ENCODE measurements around the gene DIP2C. TPM values are rescaled to one million over a fixed set of nuclear protein-coding genes. Genes with fewer than 3 reads are reported as not detected.

DIP2C gene
- total and polyA plus RNA-seq, 2 donors from 2014 or later, result 6.2 to 22.6 TPM

- Histone ChIP-seq H3K9ac (ENCODE audit: low read length in 3 of 3) (no peak overlapping the region), H3K4me1 (ENCODE audit: control insufficient read depth in 2 of 3, insufficient read depth in 2 of 3, low read depth in 1 of 3, low read length in 3 of 3) (no peaks in the 10 kb centered on the region), H3K27me3 (ENCODE audit: control insufficient read depth, insufficient read depth, low read length) (no peaks in the 10 kb centered on the region), H3K9me3 (ENCODE audit: control insufficient read depth in 2 of 3, insufficient read depth in 1 of 3, low read length in 3 of 3) (no peaks in the 10 kb centered on the region), H3K27ac (ENCODE audit: low read depth in 2 of 2, low read length in 2 of 2) (no peak overlapping the region), H3K36me3 (ENCODE audit: control insufficient read depth in 2 of 3, insufficient read depth in 3 of 3, low read length in 3 of 3) (peaks cover 4 to 34% (median 34%) of the 10 kb centered on the region in 3 donors), H3K4me3 (ENCODE audit: low read length in 3 of 3) (no peak overlapping the region)
- intact Hi-C loops (cut with DNase I), result no loop called here
- TF ChIP-seq, protein P1, sequence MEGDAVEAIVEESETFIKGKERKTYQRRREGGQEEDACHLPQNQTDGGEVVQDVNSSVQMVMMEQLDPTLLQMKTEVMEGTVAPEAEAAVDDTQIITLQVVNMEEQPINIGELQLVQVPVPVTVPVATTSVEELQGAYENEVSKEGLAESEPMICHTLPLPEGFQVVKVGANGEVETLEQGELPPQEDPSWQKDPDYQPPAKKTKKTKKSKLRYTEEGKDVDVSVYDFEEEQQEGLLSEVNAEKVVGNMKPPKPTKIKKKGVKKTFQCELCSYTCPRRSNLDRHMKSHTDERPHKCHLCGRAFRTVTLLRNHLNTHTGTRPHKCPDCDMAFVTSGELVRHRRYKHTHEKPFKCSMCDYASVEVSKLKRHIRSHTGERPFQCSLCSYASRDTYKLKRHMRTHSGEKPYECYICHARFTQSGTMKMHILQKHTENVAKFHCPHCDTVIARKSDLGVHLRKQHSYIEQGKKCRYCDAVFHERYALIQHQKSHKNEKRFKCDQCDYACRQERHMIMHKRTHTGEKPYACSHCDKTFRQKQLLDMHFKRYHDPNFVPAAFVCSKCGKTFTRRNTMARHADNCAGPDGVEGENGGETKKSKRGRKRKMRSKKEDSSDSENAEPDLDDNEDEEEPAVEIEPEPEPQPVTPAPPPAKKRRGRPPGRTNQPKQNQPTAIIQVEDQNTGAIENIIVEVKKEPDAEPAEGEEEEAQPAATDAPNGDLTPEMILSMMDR (IDR thresholded peaks at IDR 0.05; ENCODE audit: borderline replicate concordance, extremely low read depth, insufficient read depth), result no peak
- DNase-seq, result no peak
- no peak for FAIRE-seq
Observed at GRCh38 chr10:344582-345200, 344.8 kb downstream of the DIP2C start.

GRCh38 chr10:343231-344220 is 345.9 kb downstream of the DIP2C start:
- H3K9me3 ChIP-seq (ENCODE audit: control insufficient read depth in 2 of 3, insufficient read depth in 1 of 3, low read length in 3 of 3), result no peaks in the 10 kb centered on the region
- H3K27me3 ChIP-seq (ENCODE audit: control insufficient read depth, insufficient read depth, low read length), result no peaks in the 10 kb centered on the region
- intact Hi-C loops (cut with DNase I), result no loop called here
- no peak overlapping the region for H3K27ac ChIP-seq (ENCODE audit: low read depth in 2 of 2, low read length in 2 of 2)
- peak in 2 of 5 donors; percentile 27 to 76 for DNase-seq
- no peak for FAIRE-seq
- no peak overlapping the region for H3K4me3 ChIP-seq (ENCODE audit: low read length in 3 of 3)
- H3K4me1 ChIP-seq (ENCODE audit: control insufficient read depth in 2 of 3, insufficient read depth in 2 of 3, low read depth in 1 of 3, low read length in 3 of 3), result peaks cover 0 to 4% (median 0%) of the 10 kb centered on the region in 3 donors
- no peak overlapping the region for H3K9ac ChIP-seq (ENCODE audit: low read length in 3 of 3)
- peaks cover 0 to 28% (median 25%) of the 10 kb centered on the region in 3 donors for H3K36me3 ChIP-seq (ENCODE audit: control insufficient read depth in 2 of 3, insufficient read depth in 3 of 3, low read length in 3 of 3)
- TF ChIP-seq, protein P1 (IDR thresholded peaks at IDR 0.05; ENCODE audit: borderline replicate concordance, extremely low read depth, insufficient read depth), result no peak

GRCh38 chr10:341081-341740 is 348.3 kb downstream of the DIP2C start:
- H3K27ac ChIP-seq (ENCODE audit: low read depth in 2 of 2, low read length in 2 of 2), result no peak overlapping the region
- intact Hi-C loops (cut with DNase I), result no loop called here
- no peak overlapping the region for H3K4me3 ChIP-seq (ENCODE audit: low read length in 3 of 3)
- H3K9me3 ChIP-seq (ENCODE audit: control insufficient read depth in 2 of 3, insufficient read depth in 1 of 3, low read length in 3 of 3), result no peaks in the 10 kb centered on the region
- H3K4me1 ChIP-seq (ENCODE audit: control insufficient read depth in 2 of 3, insufficient read depth in 2 of 3, low read depth in 1 of 3, low read length in 3 of 3), result peaks cover 0 to 10% (median 0%) of the 10 kb centered on the region in 3 donors
- no peaks in the 10 kb centered on the region for H3K27me3 ChIP-seq (ENCODE audit: control insufficient read depth, insufficient read depth, low read length)
- TF ChIP-seq, protein P1 (IDR thresholded peaks at IDR 0.05; ENCODE audit: borderline replicate concordance, extremely low read depth, insufficient read depth), result no peak
- FAIRE-seq, result no peak
- H3K9ac ChIP-seq (ENCODE audit: low read length in 3 of 3), result no peak overlapping the region
- H3K36me3 ChIP-seq (ENCODE audit: control insufficient read depth in 2 of 3, insufficient read depth in 3 of 3, low read length in 3 of 3), result peaks cover 5 to 29% (median 28%) of the 10 kb centered on the region in 3 donors
- no peak for DNase-seq

Data from kidney (tissue), 14 donors.